Inferior parietal cortex (tissue), 1 donor: ENCODE results near the gene ANKS1B.
"Not testable (repeated sequence)": the region's sequence is repeated elsewhere in the genome, so short reads cannot be mapped to it uniquely, and the experiment has no call there.

ENCODE experiments used
- DNase-seq: peaks from one replicate; pipeline ENCODE4 v3.0.0-alpha.2; 2016; ENCODE audit errors: extremely low spot score

Gene ANKS1B

GRCh38 chr12:99383258-99383657, 601.5 kb downstream of the ANKS1B start:
- no peak for DNase-seq

- no peak for DNase-seq
Measured at GRCh38 chr12:99381992-99382391, 602.7 kb downstream of the ANKS1B start.

- no peak for DNase-seq
Measured at GRCh38 chr12:99380701-99381100, 604.0 kb downstream of the ANKS1B start.

- DNase-seq, result no peak
Measured at GRCh38 chr12:99374023-99374422, 610.7 kb downstream of the ANKS1B start.

- peak; percentile 36 for DNase-seq
Measured at GRCh38 chr12:99372257-99372920, 612.3 kb downstream of the ANKS1B start.

DNA sequence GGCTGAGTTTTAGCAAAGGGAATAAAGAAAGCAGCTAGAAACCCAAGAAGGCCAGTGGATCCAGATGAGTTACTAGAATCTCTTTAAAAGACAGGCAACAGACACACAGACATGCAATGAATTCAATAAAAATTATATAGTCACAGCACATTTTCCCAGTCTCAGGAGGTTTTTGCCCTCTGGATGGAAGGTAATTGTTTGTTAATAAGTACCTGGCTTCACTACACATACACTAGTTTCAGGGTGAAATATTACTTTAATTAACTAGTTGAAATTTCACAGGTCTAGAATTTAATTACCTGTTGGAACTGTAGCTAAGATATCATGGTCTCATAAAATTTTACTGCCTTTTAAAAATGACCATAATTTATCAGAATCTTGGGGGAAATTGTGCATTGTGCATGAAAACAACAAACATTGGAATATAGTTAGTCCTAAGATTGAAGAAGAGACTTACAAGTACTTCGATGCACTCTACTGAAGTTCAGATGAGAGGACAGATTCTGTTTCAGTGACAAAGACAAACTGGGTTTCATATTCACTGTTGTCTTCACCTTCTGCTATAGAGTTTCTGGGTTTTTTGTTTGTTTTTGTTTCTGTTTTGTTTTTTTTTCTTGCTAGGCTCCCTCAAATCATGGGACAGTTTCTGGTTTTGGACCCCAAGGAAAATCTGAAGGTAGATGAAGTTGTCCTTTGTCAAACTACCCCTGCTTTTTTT, 614.2 kb downstream of the ANKS1B start:
- DNase-seq, result no peak

- no peak for DNase-seq
Measured at GRCh38 chr12:99367181-99367580, 617.6 kb downstream of the ANKS1B start.

DNA sequence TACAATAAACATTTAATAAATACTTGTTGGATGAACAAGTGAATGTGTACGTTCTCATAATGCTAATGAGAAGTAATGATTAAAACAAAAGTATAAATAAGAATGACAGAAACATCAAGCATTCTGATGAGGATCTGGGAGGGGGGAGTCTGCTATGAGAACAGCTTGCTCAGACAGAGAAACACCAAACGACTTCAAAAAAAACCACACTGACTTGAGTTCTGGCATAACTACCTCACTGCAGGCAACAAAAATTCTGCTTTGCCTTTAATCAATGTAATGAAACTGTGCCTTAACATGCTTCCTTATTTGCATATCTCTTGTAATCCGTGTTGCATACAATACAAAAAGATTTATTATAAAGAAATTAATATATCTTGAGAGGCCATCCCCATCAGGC, 632.5 kb downstream of the ANKS1B start:
- DNase-seq, result no peak

GRCh38 chr12:99343960-99344359, 640.8 kb downstream of the ANKS1B start:
- DNase-seq, result no peak

- DNase-seq, result no peak
Measured at GRCh38 chr12:99339663-99340062, 645.1 kb downstream of the ANKS1B start.

GRCh38 chr12:99334285-99335056, 650.3 kb downstream of the ANKS1B start:
- DNase-seq, result peak; percentile 22

DNA sequence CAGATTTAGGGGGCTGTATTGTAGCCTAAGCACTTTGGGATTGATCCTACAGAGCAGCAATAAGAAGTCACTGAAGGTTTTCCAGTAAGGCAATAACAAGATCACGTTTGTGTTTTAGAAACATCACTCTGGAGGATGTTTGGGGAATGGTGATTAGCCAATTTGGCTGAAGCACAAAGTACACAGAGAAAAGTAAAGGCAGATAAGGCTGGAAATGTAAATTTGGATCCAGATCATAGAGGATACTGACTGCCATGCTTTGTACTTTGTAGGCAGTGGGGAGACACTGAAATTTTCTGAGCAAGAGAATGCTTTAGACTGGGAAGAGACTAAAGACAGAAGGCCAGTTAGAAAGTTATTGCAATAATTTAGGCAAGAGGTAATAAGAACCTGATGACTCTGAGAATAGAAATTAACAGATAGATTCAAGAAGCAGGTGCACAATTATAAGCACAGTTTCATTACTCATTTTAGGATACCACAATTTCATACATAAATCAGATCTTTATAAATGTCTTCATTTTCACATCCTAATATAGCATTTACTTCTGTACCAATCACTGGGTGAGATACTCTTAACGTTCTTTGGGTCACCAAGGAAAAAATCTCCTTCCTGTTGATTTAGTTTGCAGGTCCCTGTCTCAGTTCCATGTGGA, 651.7 kb downstream of the ANKS1B start:
- DNase-seq, result no peak

- DNase-seq, result no peak
Measured at GRCh38 chr12:99330216-99330615, 654.5 kb downstream of the ANKS1B start.

DNA sequence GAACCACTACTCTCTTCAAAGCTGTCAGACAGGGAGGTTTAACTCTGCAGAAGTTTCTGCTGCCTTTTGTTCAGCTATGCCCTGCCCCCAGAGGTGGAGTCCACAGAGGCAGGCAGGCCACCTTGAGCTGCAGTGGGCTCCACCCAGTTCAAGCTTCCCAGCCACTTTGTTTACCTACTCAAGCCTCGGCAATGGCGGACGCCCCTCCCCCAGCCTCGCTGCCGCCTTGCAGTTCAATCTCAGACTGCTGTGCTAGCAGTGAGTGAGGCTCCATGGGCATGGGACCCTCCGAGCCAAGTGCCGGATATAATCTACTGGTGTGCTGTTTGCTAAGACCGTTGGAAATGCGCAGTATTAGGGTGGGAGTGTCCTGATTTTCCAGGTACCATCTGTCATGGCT, 663.5 kb downstream of the ANKS1B start:
- not testable (repeated sequence) for DNase-seq

DNA sequence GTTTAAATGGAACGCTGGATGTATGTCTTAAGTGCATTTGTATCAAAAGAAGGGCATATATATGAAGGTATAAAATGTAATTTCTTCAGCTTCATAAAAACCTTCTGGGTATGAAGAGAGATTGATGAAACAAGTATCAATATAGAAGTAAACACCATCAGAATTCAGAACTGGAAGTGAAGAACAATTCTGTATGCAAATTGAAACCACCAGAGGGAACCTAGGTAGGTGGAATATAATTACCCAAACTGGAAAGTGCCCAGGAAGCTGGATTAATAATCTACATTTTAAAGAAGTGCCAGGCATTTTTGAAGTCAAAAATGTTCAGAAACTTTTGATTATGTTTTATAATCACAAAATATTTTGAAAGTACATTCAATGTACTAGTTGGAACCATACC, 673.4 kb downstream of the ANKS1B start:
- peak; percentile 17 for DNase-seq

DNA sequence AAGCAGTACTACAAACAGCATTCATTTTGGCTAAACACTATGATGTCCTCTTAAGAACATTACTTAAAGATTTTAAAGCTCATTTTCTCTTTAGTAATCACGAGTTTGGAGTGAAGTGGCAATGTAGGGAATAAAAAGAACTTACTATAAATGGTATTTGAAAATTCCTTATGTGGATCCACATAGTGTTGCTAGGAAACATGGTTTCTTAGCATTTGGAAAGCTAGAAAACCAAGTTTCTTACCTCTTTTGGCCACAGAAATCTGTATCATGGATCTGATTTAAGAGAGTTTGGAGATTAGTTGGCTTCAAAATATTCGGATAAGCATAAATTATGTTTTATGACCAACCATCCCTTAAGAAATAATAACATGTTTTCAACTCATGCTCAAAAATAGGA, 674.9 kb downstream of the ANKS1B start:
- peak; percentile 39 for DNase-seq

DNA sequence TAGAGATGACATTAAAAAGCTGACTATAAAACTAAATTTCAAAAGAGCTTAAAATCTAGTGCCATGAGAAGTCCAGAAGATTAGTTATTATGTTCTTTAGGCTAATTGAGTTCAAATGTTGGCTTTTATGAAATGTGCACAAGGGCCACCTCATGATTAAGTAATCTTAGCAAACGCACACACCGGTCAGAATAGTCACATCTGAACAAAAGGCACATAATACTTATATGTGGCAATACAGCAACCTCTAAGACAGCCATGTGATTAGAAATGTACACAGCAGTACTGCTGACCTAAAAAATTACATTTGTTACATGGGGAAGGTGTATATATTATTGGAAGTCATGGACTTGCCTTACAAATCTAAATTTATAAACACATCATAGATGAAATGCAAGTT, 681.9 kb downstream of the ANKS1B start:
- no peak for DNase-seq

DNA sequence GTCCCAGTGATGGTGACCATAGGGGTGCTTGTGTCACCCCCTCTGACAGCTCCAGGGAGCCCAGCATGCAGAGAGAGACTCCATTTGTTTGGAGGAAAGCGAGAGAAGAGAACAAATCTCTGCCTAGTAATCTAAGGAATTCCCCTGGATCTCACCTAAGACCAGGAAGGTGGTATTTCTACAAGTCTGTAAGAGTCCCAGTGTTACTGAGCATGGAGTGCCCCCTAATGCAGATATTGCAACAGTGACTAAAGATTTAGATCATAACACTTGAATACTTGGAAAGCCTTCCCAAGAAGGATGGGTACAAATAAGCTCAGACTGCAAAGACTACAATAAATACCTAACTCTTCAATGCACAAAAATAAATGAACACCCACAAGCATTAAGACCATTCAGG, 697.6 kb downstream of the ANKS1B start:
- no peak for DNase-seq

DNA sequence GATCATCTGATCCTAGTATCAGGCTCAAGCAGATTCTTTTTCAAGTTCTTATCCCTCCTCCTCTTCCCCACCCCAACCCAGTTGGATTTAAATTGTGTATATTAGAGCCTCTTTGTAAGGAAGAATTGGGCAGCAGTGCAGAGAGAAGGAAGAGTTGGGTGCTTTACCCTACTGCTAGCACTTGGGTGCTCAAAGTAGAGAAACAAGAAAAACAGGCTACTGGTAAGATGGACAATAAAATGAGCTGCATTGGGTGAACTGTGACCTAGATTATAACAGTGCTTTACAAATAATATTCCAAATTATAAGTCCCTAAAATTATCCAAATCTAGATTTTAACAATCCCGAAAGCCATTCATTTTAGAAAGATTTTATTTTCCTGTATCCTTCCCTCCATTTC, 700.6 kb downstream of the ANKS1B start:
- DNase-seq, result no peak

DNA sequence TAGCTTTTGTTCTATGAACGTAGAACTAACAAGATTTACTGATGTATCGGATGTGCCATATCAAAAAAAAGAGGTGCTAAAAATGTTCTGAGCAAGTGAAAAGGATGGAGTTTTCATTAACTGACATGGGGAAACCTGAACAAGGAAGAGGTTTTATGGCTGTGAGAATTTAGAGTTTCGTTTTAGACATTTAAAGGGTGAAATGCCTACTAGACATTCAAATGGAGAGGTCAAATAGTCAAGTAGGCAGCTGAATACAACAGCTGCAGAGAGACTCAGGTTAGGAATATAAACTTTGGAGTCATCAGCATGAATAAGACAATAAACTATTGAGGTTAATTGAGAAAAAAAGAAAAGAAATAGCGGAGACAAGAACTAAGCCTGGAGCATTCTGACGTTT, 702.1 kb downstream of the ANKS1B start:
- no peak for DNase-seq

GRCh38 chr12:99282086-99282485, 702.6 kb downstream of the ANKS1B start:
- no peak for DNase-seq

- no peak for DNase-seq
Measured at GRCh38 chr12:99281277-99281676, 703.5 kb downstream of the ANKS1B start.
